Measurements from ENCODE around the gene SNAPC5.
"Not testable (repeated sequence)": the region's sequence is repeated elsewhere in the genome, so short reads cannot be mapped to it uniquely, and the experiment has no call there.

SNAPC5 gene

GRCh38 chr15:66489179-66489791 is 8.3 kb downstream of the SNAPC5 start:
- DNase-seq: no peak

DNA sequence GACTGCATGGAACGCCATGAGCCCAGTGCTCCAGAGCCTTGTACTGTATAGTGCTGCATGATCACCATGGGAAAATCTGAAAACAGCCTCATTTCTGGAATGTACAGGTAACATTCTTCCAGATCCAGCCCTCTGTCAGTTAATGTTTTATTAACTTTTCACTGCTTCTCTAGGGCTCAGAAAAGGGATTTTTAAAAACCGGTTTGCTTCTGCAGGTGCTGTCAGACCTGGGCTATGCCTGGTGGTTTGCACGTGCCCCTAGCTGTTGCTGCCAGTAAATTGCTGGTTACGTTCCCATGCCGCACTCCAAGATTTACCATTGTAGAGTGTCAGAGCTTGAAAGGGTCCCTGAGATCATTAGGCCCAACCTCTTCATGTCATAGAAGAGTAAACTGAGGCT is 9.0 kb downstream of the SNAPC5 start:
- DNase-seq: no peak

GRCh38 chr15:66486887-66487286 is 10.7 kb downstream of the SNAPC5 start:
- no peak for DNase-seq

DNA sequence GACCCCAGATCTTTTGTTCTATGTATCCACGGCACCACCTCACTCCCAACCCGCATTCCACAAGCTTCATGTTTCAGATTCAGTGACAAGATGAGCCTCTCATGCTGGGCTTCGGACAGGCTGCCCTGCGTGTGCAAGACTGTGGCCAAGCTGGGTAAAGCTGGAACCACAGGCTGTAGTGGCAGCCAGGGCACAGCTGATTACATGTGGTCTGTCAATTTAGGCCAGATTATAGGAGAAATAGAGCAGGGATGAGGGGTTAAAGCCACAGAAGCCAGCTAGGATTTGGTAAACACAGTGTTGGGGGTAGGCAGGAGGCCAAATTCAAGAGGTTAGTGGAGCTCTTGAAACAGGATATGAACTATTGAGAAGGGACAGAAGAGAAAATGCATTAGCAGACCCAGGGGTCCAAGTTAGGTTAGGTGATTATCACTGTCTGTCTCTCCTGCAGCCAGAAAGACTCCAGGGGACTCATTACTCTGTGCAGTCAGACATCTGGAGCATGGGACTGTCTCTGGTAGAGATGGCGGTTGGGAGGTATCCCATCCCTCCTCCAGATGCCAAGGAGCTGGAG is 12.9 kb downstream of the SNAPC5 start:
- DNase-seq: no peak

DNA sequence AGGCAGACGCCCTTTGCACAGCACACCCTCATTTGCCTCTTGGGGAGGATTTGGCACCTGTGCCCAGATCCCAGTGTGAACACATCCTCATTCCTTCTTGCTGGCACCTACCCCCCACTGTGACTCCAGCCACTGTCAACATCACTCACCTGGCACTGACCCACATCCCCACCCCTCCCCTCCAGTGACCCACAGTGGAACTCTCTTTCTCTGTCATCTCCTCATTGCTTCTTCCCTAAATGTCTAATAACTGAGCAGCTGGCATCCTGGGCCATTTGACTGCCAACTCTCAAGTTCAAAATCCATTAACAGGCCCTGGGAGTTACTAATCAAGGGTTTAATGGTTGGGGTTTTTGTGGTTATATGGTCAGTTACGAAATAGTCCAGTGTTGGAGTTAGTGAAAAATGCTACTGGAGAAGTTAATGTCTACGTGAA is 14.4 kb downstream of the SNAPC5 start:
- no peak for DNase-seq

- no peak for DNase-seq
Observed at GRCh38 chr15:66482539-66482938, 15.0 kb downstream of the SNAPC5 start.

DNA sequence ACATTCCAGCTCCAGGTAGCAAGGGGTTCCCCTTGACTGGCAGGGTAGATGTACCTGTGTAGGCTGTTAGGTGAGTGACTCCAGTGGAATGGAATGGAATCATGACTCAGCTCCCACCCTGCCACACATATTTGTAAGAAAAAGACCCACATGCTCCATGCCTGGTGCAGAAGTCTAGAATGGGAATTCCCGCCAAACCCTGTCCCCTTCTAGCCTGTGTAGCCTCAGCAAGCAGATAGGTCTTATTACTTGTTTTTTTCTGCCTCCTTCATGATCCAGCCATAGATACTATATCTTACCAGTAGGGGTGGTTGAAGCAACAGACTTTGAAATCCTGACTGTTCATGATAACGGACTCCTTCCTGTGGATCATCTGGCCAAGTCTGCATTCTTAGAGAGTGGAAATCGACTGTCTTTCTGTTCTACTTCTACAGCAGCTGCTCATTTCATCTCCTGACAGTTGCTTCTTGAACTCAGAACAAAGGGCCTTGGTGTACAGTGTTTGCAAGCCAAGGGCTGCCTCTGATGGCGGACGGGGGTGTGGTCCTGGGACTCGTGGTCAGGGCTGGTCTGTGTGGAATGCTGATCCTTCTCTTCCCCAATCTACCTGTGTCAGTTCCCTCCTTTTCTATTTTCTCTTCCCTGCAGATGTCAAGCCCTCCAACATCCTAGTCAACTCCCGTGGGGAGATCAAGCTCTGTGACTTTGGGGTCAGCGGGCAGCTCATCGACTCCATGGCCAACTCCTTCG is 16.3 kb downstream of the SNAPC5 start:
- no peak for DNase-seq

- DNase-seq: no peak
Observed at GRCh38 chr15:66480267-66480666, 17.3 kb downstream of the SNAPC5 start.

- no peak for DNase-seq
Observed at GRCh38 chr15:66477011-66477410, 20.6 kb downstream of the SNAPC5 start.

GRCh38 chr15:66476535-66476934 is 21.0 kb downstream of the SNAPC5 start:
- DNase-seq: no peak

- no peak for DNase-seq
Observed at GRCh38 chr15:66474963-66475362, 22.6 kb downstream of the SNAPC5 start.

DNA sequence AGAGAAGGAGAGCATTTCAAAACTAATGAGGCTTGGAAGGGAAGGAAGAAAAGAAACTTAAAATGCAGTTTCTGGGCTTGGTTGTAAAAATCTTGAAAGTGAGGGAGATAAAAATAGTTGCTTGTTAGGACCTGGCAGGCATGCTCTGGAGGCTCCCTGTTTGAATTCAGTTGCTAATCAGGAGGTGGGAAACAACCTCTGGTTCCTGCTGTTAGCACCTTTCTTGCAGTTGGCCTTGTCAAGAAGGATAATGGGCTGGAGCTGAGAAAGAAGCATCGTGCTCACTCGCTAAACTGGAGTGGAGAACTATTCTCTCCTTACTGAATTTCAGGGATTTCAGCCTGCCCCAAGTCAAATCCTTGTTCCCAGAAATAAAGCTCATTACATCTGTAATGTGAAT is 23.4 kb downstream of the SNAPC5 start:
- DNase-seq: no peak

DNA sequence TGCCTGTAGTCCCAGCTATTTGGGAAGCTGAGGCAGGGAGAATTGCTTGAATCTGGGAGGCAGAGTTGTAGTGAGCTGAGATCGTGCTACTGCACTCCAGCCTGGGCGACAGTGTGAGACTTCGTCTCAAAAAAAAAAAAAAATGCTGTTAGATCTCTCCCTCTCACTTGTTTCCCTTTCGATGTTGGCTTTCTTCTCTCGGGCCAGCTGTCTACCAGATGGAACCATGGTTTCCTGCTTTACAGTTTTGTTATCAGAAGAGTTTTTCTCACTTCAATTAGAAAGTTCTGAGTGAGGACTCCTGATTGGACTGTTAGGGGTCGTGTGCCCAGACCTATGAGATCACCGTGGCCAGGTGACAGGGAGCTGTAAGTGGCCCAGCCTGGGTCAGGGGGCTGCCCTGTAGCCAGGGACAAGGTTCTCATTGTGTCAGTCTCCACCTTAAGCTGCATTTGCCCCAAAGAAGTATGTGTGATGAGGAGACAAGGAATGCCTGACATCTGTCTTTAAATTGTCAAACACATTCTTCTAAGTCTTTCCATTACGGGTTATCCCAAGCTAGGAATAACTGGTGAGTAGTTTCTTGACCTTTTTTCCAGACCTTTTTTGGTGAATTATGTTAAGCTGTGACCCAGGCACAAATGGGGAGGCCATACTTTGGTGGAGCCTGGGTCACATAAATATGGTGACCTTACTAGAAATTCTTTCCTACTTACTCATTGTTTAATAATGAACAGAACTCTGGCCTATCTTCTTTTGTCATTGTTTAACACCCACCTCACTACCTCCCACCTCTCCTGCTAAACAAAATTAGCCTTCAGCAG is 25.2 kb downstream of the SNAPC5 start:
- no peak for DNase-seq

DNA sequence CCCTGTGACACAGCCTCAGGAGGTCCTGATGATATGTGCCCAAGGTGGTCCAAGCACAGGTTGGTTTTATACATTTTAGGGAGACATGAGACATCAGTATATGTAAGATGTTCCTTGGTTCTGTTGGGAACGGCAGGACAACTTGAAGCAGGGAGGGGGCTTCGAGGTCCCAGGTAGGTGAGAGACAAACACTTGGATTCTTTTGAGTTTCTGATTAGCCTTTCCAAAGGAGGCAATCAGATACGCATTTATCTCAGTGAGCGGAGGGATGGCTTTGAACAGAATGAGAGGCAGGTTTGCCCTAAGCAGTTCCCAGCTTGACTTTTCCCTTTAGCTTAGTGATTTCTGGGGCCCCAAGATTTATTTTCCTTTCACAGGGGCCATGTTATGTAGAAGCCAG is 26.7 kb downstream of the SNAPC5 start:
- DNase-seq: not testable (repeated sequence)

GRCh38 chr15:66467162-66468040 is 30.2 kb downstream of the SNAPC5 start:
- DNase-seq: not testable (repeated sequence)

- DNase-seq: not testable (repeated sequence)
Observed at GRCh38 chr15:66465294-66465693, 32.3 kb downstream of the SNAPC5 start.

GRCh38 chr15:66462627-66463026 is 34.9 kb downstream of the SNAPC5 start:
- DNase-seq: no peak

DNA sequence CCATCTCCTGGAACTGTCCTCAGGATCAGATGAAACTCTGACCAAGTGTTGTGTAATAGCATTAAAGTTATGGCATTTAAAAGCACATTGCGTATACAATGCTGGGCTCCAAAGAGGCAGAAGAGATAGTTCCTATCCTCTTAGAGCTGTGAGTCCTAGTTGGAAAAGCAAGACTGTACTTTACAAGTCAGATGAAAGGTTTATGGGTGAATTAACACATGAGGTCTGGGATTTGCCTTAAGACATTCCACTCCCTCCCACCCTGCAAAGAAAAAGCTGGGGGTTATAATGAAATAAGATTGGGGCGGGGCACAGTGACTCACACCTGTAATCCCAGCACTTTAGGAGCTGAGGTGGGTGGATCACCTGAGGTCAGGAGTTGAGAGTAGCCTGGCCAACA is 35.6 kb downstream of the SNAPC5 start:
- DNase-seq: no peak

GRCh38 chr15:66461294-66461693 is 36.3 kb downstream of the SNAPC5 start:
- not testable (repeated sequence) for DNase-seq

DNA sequence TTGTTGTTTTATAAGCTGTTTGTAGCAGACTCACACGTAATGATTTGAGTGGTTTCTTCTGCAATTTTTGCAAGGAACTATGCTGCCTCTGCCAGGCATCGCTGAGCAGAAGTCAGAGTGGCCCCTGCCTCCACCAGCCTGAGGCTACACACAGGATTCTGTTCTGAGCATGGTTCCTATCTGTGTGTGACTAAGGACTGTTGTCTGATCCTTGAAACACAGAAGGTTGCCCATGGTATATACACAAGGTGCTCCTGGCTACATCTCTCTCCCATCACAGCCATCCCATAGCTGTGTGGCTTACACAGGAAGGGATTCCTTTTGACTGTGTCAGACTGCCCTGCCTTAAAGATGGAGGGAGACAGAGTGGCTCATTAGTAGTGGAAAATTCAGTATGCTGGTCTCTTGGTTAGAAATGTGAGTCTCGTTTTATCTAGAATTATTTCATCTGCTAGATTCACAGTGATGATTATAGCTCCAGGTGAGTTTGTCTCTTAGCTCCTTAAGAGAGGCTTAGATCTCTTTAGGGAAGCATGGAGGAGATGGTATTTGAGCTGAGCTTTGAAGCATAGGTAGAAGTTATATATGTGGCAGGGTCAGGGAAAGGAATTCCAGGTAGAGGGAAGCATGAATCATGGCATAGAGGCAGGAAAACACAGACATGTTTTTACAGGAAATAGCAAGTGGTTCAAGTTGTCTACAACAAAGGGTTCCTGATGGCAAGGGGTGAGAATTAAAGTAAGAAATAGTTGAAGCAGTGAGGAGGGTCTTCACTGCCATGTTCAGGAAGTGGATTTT is 37.5 kb downstream of the SNAPC5 start:
- DNase-seq: no peak

- no peak for DNase-seq
Observed at GRCh38 chr15:66456211-66456610, 41.4 kb downstream of the SNAPC5 start.

GRCh38 chr15:66454143-66454542 is 43.4 kb downstream of the SNAPC5 start:
- DNase-seq: no peak

Data from NCI-H187 (cell line).